ENCODE results near the gene CPEB2.
A peak's percentile ranks its signal among the peaks of the same experiment; 100 is the strongest.

The CPEB2 gene

GRCh38 chr4:15001869-15002658 is at the start of gene CPEB2:
TSS of gene CPEB2 (plus strand) at chr4:15002481. CDS start at chr4:15002674, 193 bp downstream.
- peak; percentile 77 to 99 (median 95) for DNase-seq

DNA sequence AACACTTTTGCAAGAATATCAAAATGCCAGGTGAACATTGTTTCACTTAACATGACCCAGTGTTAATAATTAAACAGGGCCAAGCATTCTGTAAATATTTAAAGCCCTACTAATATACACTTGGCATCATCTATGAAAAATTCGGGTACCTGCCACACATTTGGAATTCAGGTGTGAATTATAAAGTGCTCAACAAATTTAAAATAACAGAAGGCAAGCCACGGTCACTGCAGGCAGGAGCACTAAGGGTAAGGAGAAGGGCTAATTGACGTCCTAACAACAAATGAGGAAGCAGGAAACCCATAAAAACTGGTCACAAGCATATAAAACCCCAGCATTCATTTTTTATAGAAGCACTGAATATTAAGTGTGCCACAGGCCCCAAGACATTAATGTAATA is 43.8 kb upstream of the CPEB2 start:
- no peak for DNase-seq

DNA sequence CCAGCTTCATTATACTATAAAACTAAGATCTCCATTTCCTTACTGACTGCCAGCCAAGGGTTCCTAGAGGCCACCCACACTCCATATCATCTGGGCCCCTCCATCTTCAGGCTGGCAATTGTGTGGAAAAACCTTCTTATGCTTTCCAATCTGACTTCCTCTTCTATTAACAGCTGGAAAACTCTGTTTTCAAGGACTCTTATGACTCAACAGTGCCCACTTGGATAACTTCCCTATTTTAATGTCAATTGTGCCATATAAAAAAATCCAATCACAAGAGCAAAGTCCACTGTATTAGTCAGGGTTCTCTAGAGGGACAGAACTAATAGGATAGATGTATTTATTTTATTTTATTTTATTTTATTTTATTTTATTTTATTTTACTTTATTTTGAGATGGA is 41.0 kb upstream of the CPEB2 start:
- DNase-seq: no peak

DNA sequence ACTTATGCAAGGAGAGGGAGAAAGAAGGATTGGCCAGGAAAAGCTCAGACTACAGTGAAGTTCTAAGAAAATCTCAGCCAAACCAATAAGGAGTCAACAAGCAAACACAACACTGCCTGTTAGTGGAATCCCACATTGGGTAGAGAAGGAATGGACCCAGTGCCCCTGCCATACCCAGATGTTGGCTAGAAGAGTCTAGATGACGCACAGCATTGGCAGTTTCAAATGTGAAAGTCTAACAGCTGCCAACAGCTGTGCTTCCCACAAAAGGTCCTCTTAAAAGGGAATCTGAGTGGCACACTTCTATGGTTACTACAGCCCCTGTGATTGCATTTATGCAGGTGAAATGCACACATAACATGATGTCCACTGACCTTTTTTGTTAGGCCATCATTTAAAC is 37.2 kb upstream of the CPEB2 start:
- DNase-seq: no peak

DNA sequence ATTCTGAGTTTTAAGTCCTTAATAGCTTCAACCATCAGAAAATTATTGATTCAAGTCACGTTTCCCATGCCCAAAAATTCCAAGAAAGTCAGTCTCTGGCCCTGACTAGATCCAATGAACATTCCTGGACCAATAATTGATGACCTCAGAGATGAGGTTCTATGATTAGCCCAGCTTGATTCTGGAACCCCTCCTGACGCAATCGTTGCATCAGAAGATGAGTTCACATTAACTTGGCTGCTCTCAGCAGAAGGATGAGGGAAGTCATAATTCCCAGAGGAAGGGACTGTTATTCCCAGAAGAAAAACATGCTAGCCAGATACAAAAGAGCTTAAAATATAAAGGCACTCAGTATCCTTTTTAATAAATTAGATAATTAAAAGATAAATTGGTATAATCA is 34.3 kb upstream of the CPEB2 start:
- no peak for DNase-seq

DNA sequence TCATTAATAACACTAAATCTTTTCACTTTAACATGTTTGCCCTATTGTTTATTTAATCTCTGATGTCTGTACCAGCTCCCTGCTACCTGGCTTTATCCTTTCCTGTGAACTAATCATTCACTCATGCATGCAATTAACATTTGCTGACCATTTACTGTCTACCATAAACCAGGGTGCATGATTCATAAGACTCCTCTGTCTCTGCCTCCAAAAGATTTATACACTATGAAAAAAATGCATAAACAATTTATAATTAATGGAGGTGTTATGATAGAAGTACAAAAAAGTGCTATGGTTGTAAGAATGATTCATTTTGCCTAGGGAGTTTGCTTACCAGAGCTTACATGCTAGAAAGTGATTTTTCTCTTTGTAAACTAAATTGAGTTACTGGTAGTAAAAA is 24.5 kb upstream of the CPEB2 start:
- DNase-seq: no peak

GRCh38 chr4:14984448-14984847 is 17.8 kb upstream of the CPEB2 start:
- no peak for DNase-seq

- DNase-seq: no peak
These were observed 17.1 kb upstream of the CPEB2 start for GRCh38 chr4:14985161-14985560.

DNA sequence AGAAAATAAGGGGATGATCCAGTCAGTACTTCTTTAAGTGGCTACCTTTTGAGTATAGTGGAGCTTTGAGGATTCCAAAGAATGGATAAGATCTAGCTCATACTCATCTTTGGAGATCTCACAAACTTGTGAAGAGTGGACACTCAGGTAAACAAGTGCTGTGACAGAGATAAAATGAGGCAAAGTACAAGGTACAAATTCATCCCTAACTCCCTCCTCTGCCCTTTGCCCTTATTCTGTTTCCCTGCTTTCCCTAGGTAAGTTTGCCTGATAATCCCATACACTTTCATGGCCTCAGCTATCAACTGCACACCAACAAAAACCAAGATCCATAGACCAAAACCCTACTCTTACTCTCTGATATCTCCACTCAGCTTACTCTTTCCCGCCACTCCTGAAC is 16.4 kb upstream of the CPEB2 start:
- DNase-seq: no peak

DNA sequence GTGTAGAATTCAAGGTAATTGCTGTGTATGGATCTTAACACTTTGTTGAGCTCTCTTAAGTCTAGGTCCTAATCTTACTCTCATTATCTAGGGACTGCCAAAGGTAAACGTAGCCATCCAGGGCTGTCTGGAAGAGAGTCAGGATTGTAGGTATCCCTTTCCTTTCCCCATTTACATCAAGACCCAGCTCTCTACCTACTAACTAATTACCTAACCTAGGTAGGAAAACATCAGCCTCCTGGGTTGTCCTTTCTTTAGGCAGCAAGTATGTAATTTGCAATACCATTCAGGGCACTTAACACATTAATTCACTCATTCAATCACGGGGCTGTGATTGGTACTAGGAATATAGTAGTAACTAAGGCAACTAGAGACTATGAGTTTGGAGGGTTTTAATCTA is 15.2 kb upstream of the CPEB2 start:
- DNase-seq: no peak

DNA sequence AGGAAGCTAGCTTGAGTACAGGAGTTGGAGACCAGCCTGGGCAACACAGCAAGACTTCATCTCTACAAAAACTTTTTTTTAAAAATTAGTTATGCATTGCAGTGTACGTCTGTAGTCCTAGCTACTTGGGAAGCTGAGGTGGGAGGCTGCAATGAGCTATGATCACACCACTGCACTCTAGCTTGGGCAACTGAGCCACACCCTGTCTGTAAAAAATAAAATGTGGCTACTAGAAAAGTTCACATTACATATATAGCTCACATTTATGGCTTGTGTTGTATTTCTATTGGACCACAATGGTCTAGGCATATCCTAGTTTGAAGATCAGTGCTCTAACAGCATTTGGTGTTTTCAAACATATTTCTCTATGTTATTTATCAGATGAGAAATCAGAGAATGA is 11.8 kb upstream of the CPEB2 start:
- DNase-seq: no peak

DNA sequence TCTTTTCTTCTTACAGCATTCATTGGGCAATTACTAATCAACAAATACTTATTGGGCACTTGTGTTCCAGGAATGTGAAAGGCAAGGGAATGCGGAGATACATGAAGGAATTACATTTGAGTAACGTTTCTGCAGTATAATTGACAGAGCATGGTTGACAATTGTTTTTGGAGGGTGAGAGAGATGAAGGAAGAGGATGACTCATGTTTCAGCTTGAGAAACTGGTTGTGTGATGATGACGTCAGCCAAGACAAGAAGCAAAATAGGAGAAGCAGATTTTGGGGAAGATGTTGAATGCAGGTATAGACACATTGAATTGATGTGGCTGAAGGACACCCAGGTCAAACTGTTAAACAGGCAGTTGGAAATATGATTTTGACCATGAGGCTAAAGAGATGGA is 8.0 kb upstream of the CPEB2 start:
- peak in 3 of 56 donors; percentile 2 to 12 (median 11) for DNase-seq

DNA sequence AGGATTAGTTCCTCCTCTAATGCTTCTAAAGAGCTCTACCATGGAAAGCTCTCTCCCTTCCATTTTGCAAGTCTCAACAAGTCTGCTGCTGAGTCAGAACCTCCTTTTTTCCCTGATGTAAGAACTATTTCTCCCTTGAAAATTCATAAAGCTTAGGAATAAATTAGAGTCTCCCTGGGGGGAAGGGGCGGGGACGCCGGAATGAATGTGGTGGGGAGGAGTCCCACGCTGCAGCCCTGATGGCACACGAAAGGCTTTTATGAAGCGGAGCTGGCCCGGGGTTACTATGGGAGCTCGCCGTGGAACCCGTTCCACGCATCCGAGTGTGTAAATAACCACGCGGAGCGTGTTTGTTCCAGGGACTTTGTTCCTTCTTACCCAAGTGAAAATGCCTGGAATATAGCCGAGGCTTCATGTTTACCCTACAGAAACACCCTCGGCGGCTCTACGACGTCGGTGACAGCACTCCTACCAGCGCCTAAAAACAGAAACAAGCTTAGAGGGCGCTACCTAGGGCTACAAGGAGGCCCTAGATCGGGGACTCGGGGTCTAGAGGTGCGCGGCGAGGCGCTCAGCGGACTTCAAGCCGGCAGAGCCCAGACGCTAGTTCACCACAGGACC is 923 bp upstream of the CPEB2 start:
- DNase-seq: peak; percentile 13 to 91 (median 78)

- DNase-seq: peak in 55 of 56 donors; percentile 53 to 93 (median 77)
These were observed 549 bp downstream of the CPEB2 start for GRCh38 chr4:15002659-15003400.

DNA sequence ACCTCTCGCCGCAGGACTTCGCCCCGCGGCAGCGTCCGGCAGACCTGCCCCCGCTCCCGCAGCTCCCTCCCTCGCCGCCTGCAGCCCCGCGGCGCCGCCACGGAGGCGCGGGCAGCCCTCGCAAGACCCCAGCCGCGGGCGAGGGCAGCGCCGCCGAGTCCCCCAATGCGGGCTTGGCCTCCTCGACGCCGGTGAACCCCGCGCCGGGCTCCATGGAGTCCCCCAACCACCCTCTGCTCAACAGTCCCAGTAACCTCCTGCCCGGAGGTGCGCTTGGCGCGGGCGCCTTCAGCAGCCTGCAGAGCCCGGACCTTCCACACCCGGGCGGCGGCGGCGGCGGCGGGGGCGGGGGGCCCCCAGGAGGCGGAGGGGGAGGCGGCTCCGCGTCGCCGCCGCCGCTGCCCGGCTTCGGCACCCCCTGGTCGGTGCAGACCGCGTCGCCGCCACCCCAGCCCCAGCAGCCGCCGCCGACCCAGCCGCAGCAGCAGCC is 1.2 kb downstream of the CPEB2 start:
- DNase-seq: peak in 29 of 56 donors; percentile 3 to 77 (median 44)

- DNase-seq: peak in 31 of 56 donors; percentile 2 to 67 (median 29)
These were observed 1.8 kb downstream of the CPEB2 start for GRCh38 chr4:15003891-15004738.

DNA sequence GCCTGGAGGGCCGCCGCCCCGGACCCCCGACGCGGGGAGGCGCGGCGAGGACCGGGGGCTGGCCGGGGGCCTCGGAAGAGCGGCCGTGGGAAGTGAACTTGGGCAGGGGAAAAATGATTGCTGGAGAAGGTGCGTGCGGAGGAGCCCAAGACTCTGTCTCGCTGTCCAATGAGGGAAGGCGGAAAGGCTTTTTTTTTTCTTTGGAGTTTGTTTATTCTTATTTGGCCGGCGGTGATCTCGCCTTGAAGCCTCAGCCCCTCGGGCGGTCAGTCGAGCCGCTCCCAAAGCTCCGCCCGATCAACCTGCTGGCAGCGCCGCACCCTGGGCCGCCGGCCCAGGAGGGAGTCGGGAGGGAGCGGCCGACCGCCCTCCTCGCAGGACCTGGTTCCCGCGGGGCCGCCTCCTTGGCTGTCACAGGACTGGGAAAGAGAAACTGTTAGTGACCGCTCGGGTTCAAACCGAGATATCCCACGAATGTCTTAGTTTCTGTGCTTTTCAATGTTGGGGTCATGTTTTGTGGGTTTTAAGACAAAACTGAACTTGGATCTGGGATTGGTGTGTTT is 2.5 kb downstream of the CPEB2 start:
- peak in 54 of 56 donors; percentile 4 to 79 (median 44) for DNase-seq

- no peak for DNase-seq
These were observed 3.3 kb downstream of the CPEB2 start for GRCh38 chr4:15005474-15006115.

DNA sequence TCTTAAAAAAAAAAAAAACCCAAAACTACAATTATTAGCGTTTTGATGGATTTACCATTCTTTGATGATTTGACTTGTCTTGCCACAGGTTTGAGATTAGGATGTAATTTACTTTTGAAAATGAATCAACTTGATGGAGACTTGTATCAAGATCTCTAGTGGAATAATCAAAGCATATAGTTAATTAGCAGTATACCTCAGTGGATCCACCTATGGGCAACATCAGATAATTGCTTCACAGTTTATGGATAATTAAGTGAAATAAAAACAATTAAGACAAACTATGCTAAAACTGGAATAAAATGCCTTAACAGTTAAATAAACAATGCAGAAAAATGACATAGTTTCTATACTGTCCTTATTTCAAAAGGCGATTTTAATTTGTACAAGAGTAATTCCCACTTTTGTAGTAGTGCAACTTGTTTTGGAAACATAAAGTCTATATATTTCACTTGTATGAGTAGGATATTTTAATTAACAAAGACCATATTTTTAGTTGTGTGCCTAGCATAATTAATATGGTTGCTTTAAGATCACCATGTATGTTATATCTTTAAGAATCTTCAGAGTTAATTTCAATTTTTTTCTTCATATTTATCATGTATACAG is 4.2 kb downstream of the CPEB2 start:
- DNase-seq: no peak

DNA sequence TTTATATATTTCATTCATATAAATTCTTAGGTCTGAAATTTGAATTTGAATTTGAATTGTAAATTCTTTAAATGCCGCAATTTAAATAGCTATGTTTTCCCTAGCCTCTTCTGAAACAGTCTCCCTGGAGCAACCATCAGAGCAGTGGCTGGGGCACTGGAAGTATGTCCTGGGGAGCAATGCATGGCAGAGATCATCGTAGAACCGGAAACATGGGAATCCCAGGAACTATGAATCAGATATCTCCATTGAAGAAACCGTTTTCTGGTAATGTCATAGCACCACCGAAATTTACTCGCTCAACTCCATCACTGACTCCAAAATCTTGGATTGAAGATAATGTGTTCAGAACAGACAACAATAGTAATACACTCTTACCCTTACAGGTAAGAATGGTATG is 4.9 kb downstream of the CPEB2 start:
- DNase-seq: peak in 6 of 56 donors; percentile 1 to 32 (median 6)

Measured in nucleus accumbens (tissue), 56 donors.